GM18511 (cell line): Measurements from ENCODE around the gene CDH13.

Experiments
- ATAC-seq: cut with Tn5 transposase; IDR thresholded peaks from one replicate; pipeline ENCODE4 v1.9.1; 2021; ENCODE audit warnings: mild to moderate bottlenecking, moderate library complexity; ENCODE audit not compliant: unreplicated experiment

The CDH13 gene

GRCh38 chr16:83715217-83715920, 1088.6 kb downstream of the CDH13 start:
- no peak for ATAC-seq

- ATAC-seq = no peak
Observed at GRCh38 chr16:83717308-83717707, 1090.5 kb downstream of the CDH13 start.

GRCh38 chr16:83717814-83718213, 1091.0 kb downstream of the CDH13 start:
- ATAC-seq = no peak

GRCh38 chr16:83720213-83720612, 1093.4 kb downstream of the CDH13 start:
- ATAC-seq = no peak

GRCh38 chr16:83720981-83721380, 1094.2 kb downstream of the CDH13 start:
- no peak for ATAC-seq

- ATAC-seq = no peak
Observed at GRCh38 chr16:83721676-83722075, 1094.9 kb downstream of the CDH13 start.

- no peak for ATAC-seq
Observed at GRCh38 chr16:83722456-83723183, 1095.9 kb downstream of the CDH13 start.

GRCh38 chr16:83723244-83723643, 1096.5 kb downstream of the CDH13 start:
- no peak for ATAC-seq

- no peak for ATAC-seq
Observed at GRCh38 chr16:83723901-83724300, 1097.1 kb downstream of the CDH13 start.

- no peak for ATAC-seq
Observed at GRCh38 chr16:83724585-83724984, 1097.8 kb downstream of the CDH13 start.

GRCh38 chr16:83725313-83725712, 1098.5 kb downstream of the CDH13 start:
- no peak for ATAC-seq

- no peak for ATAC-seq
Observed at GRCh38 chr16:83727018-83727417, 1100.2 kb downstream of the CDH13 start.

- no peak for ATAC-seq
Observed at GRCh38 chr16:83727751-83728352, 1101.1 kb downstream of the CDH13 start.

- ATAC-seq = no peak
Observed at GRCh38 chr16:83728492-83728891, 1101.7 kb downstream of the CDH13 start.

GRCh38 chr16:83730812-83731211, 1104.0 kb downstream of the CDH13 start:
- ATAC-seq = no peak

- ATAC-seq = no peak
Observed at GRCh38 chr16:83732536-83732935, 1105.8 kb downstream of the CDH13 start.

- ATAC-seq = no peak
Observed at GRCh38 chr16:83733301-83733700, 1106.5 kb downstream of the CDH13 start.

GRCh38 chr16:83734136-83734535, 1107.4 kb downstream of the CDH13 start:
- ATAC-seq = no peak

GRCh38 chr16:83737729-83738354, 1111.1 kb downstream of the CDH13 start:
- no peak for ATAC-seq

GRCh38 chr16:83738923-83739503, 1112.2 kb downstream of the CDH13 start:
- ATAC-seq = no peak
